Neural progenitor cell (in vitro differentiated cells): Measurements from ENCODE around the gene AURKA.

ENCODE experiments used
- EZH2 ChIP-seq: fragments of 200-600 bp; sonication (generic); IDR thresholded peaks from 2 replicates; pipeline ENCODE4 v1.6.1; 2017; ENCODE audit warnings: antibody characterized with exemption, mild to moderate bottlenecking, moderate library complexity
- TF ChIP-seq, protein P1 (sequence below): fragments of 200-600 bp; sonication (generic); IDR thresholded peaks from 2 replicates; pipeline ENCODE4 v1.5.1; 2017; ENCODE audit warnings: antibody characterized with exemption, mild to moderate bottlenecking

DNA sequence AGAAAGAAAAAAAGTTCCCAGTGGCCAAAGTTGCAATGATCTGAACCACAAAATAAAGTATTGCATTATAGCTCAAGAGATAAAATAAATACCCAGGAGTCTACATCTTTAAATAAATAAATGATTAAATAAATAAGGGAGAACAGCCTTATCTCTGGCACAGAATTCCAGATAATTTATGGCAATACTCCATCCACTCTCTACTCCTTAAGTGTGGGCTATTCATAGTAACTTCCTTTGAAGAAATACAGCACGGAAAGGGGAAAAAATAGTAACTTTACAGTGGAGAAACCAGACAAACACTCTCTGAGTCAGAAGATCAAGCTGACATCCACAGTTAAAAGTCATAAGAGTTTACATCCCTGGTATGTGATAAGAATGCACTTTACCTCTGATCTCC lies 11.6 kb downstream of the AURKA start:
- TF ChIP-seq, protein P1, sequence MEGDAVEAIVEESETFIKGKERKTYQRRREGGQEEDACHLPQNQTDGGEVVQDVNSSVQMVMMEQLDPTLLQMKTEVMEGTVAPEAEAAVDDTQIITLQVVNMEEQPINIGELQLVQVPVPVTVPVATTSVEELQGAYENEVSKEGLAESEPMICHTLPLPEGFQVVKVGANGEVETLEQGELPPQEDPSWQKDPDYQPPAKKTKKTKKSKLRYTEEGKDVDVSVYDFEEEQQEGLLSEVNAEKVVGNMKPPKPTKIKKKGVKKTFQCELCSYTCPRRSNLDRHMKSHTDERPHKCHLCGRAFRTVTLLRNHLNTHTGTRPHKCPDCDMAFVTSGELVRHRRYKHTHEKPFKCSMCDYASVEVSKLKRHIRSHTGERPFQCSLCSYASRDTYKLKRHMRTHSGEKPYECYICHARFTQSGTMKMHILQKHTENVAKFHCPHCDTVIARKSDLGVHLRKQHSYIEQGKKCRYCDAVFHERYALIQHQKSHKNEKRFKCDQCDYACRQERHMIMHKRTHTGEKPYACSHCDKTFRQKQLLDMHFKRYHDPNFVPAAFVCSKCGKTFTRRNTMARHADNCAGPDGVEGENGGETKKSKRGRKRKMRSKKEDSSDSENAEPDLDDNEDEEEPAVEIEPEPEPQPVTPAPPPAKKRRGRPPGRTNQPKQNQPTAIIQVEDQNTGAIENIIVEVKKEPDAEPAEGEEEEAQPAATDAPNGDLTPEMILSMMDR = no peak
- no peak for TF ChIP-seq EZH2
